Measurements from ENCODE around the gene THOP1. TPM values are rescaled to one million over a fixed set of nuclear protein-coding genes. Genes with fewer than 3 reads are reported as not detected.

THOP1 gene
- total RNA-seq, 1 donor from 2014 or later: 173 TPM

GRCh38 chr19:2744113-2744512, 41.2 kb upstream of the THOP1 start:
- H3K36me3 Mint-ChIP-seq (ENCODE audit: low read depth): no peaks in the 10 kb centered on the region

GRCh38 chr19:2747349-2747748, 38.0 kb upstream of the THOP1 start:
- Mint-ChIP-seq H3K4me1 (no peaks in the 10 kb centered on the region), H3K27ac (ENCODE audit: unreplicated experiment) (no peak overlapping the region), H3K36me3 (ENCODE audit: low read depth) (no peaks in the 10 kb centered on the region), H3K9me3 (no peaks in the 10 kb centered on the region), H3K4me3 (no peak overlapping the region), H3K27me3 (ENCODE audit: low read depth) (peaks cover 44% of the 10 kb centered on the region)
- TF ChIP-seq CTCF (conservative IDR thresholded peaks at IDR 0.05): no peak
- DNase-seq (ENCODE audit: low read depth, low spot score): no peak

More at GRCh38 chr19:2744113-2744512, 41.2 kb upstream of the THOP1 start:
- Mint-ChIP-seq H3K27ac (ENCODE audit: unreplicated experiment) (no peak overlapping the region), H3K27me3 (ENCODE audit: low read depth) (peaks cover 58% of the 10 kb centered on the region), H3K9me3 (no peaks in the 10 kb centered on the region), H3K4me1 (peaks cover 8% of the 10 kb centered on the region), H3K4me3 (no peak overlapping the region)
- no peak for TF ChIP-seq CTCF (conservative IDR thresholded peaks at IDR 0.05)
- no peak for DNase-seq (ENCODE audit: low read depth, low spot score)

- Mint-ChIP-seq H3K27ac (ENCODE audit: unreplicated experiment) (no peak overlapping the region), H3K4me3 (no peak overlapping the region), H3K4me1 (no peaks in the 10 kb centered on the region), H3K27me3 (ENCODE audit: low read depth) (peaks cover 16% of the 10 kb centered on the region), H3K36me3 (ENCODE audit: low read depth) (no peaks in the 10 kb centered on the region), H3K9me3 (no peaks in the 10 kb centered on the region)
- no peak for TF ChIP-seq CTCF (conservative IDR thresholded peaks at IDR 0.05)
- DNase-seq (ENCODE audit: low read depth, low spot score): no peak
Observed at GRCh38 chr19:2750808-2751437, 34.4 kb upstream of the THOP1 start.

- H3K27ac Mint-ChIP-seq (ENCODE audit: unreplicated experiment): no peak overlapping the region
- H3K9me3 Mint-ChIP-seq: no peaks in the 10 kb centered on the region
- no peaks in the 10 kb centered on the region for H3K4me1 Mint-ChIP-seq
- H3K36me3 Mint-ChIP-seq (ENCODE audit: low read depth): no peaks in the 10 kb centered on the region
- DNase-seq (ENCODE audit: low read depth, low spot score): no peak
- no peak overlapping the region for H3K4me3 Mint-ChIP-seq
- TF ChIP-seq CTCF (conservative IDR thresholded peaks at IDR 0.05): no peak
- H3K27me3 Mint-ChIP-seq (ENCODE audit: low read depth): peaks cover 13% of the 10 kb centered on the region
Observed at GRCh38 chr19:2751438-2751830, 33.9 kb upstream of the THOP1 start.

- H3K36me3 Mint-ChIP-seq (ENCODE audit: low read depth): peaks cover 8% of the 10 kb centered on the region
Observed at GRCh38 chr19:2754659-2755447, 30.4 kb upstream of the THOP1 start.

More at GRCh38 chr19:2754659-2755447, 30.4 kb upstream of the THOP1 start:
- Mint-ChIP-seq H3K27ac (ENCODE audit: unreplicated experiment) (no peak overlapping the region), H3K4me3 (no peak overlapping the region), H3K27me3 (ENCODE audit: low read depth) (no peaks in the 10 kb centered on the region), H3K4me1 (no peaks in the 10 kb centered on the region), H3K9me3 (no peaks in the 10 kb centered on the region)
- no peak for TF ChIP-seq CTCF (conservative IDR thresholded peaks at IDR 0.05)
- DNase-seq (ENCODE audit: low read depth, low spot score): no peak
